NCI-H187 treated with DMSO at 0.1 percent for 48 hours (cell line): Measurements from ENCODE around the gene NDUFA7.
"Not testable (repeated sequence)": the region's sequence is repeated elsewhere in the genome, so short reads cannot be mapped to it uniquely, and the experiment has no call there.

Experiments
- DNase-seq: peaks from one replicate; lab custom pipeline; 2025; lab: John Stamatoyannopoulos, UW

NDUFA7 gene

GRCh38 chr19:8341504-8341903 lies 20.3 kb upstream of the NDUFA7 start:
- not testable (repeated sequence) for DNase-seq

- no peak for DNase-seq
These were observed 19.3 kb upstream of the NDUFA7 start for GRCh38 chr19:8340341-8341096.

GRCh38 chr19:8338835-8339234 lies 17.7 kb upstream of the NDUFA7 start:
- no peak for DNase-seq

- DNase-seq = no peak
These were observed 16.6 kb upstream of the NDUFA7 start for GRCh38 chr19:8337728-8338127.

DNA sequence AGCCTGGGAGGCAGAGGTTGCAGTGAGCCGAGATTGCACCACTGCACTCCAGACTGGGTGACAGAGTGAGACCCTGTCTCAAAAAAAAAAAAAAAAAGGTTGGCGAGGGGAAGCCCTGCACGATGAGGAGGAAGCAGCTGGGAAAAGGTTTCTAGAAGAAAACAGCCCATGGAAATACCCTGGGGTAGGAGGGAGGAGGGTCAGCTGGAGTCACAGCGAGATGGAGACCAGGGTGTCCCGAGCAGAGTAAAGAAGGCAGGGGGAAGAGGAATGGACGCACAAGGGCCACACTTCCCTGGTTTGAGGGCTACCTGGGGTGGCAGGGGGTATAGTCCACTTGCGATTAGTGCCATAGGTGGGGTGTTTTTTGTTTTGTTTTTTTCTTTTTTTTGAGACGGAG lies 15.5 kb upstream of the NDUFA7 start:
- DNase-seq = no peak

- DNase-seq = no peak
These were observed 14.9 kb upstream of the NDUFA7 start for GRCh38 chr19:8336072-8336569.

GRCh38 chr19:8335343-8336071 lies 14.3 kb upstream of the NDUFA7 start:
- no peak for DNase-seq

DNA sequence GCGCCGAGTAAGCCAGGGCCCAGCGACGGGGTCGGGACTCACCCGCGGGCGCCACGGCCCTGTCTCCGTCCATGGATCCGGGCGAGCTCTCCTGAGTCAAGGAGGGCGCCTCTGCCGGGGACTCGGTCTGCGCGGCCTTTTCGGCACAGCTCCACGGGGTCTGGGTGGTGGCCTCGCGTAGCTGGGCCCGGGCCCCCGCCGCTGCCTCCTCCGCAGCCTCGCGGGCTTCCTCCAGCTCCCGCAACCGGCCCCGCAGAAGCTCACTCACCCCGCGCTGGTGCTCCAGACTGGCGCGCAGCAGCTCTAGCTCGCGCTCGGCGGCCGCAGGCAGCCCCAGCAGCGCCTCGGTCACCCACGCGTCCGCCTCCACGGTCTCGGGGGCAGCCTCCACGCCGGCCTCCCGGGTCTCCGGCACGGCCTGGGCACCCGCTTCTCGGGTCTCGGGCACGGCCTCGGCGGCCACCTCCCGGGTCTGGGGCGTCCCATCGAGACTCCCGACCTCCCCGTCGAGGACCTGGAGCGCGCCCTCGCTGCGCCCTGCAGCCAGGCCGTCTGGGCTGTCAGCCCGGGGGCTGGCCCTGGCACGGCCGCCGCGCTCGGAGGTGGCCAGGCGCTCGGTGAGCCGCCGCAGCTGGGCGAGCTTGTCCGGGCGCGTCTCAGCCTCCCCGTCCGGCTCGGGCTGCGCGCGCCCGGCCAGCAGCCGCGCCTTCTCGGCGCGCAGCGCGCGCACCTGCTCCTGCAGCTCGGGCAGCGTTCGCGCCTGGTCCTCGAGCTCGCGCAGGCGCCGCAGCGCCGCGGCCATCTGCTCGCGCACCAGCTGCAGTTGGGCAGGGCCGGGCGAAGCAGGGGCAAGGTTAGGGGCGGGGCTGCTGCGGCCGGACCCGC lies 13.5 kb upstream of the NDUFA7 start:
- no peak for DNase-seq

- no peak for DNase-seq
These were observed 12.7 kb upstream of the NDUFA7 start for GRCh38 chr19:8333767-8334457.

GRCh38 chr19:8332976-8333766 lies 12.0 kb upstream of the NDUFA7 start:
- no peak for DNase-seq

GRCh38 chr19:8331263-8331845 lies 10.2 kb upstream of the NDUFA7 start:
- no peak for DNase-seq

GRCh38 chr19:8329996-8330395 lies 8.8 kb upstream of the NDUFA7 start:
- no peak for DNase-seq

DNA sequence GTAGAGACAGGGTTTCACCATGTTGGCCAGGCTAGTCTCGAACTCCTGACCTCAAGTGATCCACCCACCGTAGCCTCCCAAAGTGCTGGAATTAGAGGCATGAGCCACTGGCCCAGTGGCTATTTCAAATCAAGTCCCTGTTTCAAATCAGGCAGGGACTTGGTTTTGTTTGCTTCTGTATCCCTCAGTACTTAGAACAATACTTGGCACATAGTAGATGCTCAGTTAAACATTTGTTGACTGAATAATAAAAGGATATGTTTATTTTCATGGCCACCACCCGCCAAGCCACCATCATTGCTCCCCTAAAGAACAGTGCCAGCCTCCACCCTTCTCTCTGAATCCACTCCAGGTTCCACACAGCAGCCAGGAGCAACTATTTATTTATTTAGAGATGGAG lies 4.3 kb upstream of the NDUFA7 start:
- no peak for DNase-seq

- no peak for DNase-seq
These were observed 3.2 kb upstream of the NDUFA7 start for GRCh38 chr19:8324186-8325050.

DNA sequence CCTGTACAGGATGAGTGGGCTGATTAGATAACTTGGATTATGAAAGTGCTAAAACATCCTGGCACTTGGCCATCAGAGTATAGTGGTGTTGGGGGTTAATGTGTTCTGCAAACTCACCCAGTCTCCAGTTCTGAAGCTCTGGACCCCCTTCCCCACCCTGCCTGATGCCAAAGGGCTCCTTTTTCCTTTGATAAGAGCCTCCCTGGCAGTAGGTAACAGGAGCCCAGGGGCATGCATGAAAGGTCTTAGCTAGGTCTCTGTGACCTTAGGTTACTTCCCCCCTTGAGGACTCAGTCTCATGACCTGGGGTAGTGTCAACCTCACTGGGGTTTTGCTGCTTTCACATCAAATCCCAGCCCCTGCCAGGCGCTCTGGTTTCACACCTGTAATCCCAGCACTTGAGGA lies 2.6 kb upstream of the NDUFA7 start:
- no peak for DNase-seq

GRCh38 chr19:8322638-8322997 lies 1.4 kb upstream of the NDUFA7 start:
- no peak for DNase-seq

DNA sequence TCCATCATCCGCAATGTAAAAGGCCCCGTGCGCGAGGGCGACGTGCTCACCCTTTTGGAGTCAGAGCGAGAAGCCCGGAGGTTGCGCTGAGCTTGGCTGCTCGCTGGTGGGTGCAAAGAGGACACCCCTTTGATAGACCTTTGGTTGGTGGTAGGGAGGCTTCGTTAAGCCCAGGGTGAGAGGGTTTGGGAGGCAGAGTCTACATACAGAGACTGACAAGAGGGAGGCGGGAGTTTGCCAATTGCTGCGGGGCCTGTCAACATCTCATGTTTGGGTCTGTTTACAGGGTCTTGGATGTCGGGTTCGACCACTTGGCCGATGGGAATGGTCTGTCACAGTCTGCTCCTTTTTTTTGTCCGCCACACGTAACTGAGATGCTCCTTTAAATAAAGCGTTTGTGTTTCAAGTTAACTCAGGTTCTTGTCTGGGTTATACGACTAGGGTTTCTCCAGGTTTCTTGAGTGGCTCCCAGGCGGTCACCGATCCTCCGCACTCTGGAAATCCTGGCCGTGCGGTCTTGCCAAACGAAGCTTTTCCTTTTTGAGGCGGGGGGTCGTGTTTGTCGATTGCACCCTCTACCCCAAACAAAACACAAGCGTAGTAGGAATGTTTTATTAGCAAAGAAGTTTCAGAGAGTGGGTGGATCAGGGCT lies 937 bp upstream of the NDUFA7 start:
- DNase-seq = no peak

DNA sequence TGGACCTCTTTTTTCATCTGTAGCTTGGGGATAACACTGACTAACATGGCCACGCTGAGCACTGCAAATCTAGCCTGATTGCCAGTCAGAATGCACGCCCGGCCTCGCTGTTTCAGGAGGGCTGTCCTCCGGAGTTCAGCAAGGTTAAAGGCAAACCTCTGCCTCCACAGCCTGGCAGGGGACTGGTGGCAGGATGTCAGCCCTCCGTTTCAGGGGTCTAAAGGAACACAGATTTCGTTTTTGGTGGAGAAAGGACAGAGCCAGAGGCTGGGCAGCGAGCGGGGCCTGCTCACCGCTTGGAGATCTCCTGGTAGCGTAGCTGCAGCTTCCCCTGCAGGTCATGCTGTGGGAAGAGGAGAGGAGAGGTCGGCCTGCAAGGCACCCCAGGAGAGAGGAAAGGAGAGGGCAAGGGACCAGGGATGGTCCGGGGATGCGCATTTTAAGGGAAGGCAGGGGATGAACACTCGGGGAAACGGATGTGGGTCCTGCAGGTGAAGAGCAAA lies 560 bp downstream of the NDUFA7 start:
- no peak for DNase-seq
